Small intestine (tissue), 7 donors: Measurements from ENCODE around the gene PYY. TPM values are rescaled to one million over a fixed set of nuclear protein-coding genes. Genes with fewer than 3 reads are reported as not detected.

ENCODE experiments used
- DNase-seq, 2 donors: peaks; one replicate each; pipeline versions ENCODE4 v3.0.0 to v3.0.0-alpha.2; 2013
- FAIRE-seq: peaks from 2 replicates; lab custom pipeline; 2012; peaks lifted over from hg19 to GRCh38; lab: Jason Lieb, UNC
- H3K27ac ChIP-seq, 3 donors: one replicate each; pipeline ENCODE4 v1.5.1; 2013; ENCODE audit warnings: low read length in 2 of 3, mild to moderate bottlenecking in 2 of 3, control low read depth in 1 of 3, inconsistent platforms in 1 of 3, low read depth in 1 of 3, moderate library complexity in 1 of 3
- H3K27me3 ChIP-seq, 3 donors: one replicate each; pipeline ENCODE4 v1.6.1; 2013; ENCODE audit warnings: low read length in 3 of 3, inconsistent platforms in 1 of 3; ENCODE audit not compliant: control insufficient read depth in 3 of 3, insufficient read depth in 3 of 3
- H3K36me3 ChIP-seq, 3 donors: one replicate each; pipeline ENCODE4 v1.6.1; 2013; ENCODE audit warnings: low read length in 3 of 3, inconsistent platforms in 1 of 3, low read depth in 1 of 3, mild to moderate bottlenecking in 1 of 3, moderate library complexity in 1 of 3; ENCODE audit not compliant: control insufficient read depth in 3 of 3, insufficient read depth in 2 of 3
- H3K4me1 ChIP-seq, 3 donors: one replicate each; pipeline ENCODE4 v1.6.1; 2013; ENCODE audit warnings: low read length in 2 of 3, inconsistent platforms in 1 of 3, low read depth in 1 of 3, mild to moderate bottlenecking in 1 of 3, moderate library complexity in 1 of 3; ENCODE audit not compliant: control insufficient read depth in 3 of 3, insufficient read depth in 2 of 3
- H3K4me3 ChIP-seq, 3 donors: one replicate each; pipeline ENCODE4 v1.5.1; 2013; ENCODE audit warnings: low read length in 3 of 3, control low read depth in 1 of 3, inconsistent platforms in 1 of 3, low read depth in 1 of 3, mild to moderate bottlenecking in 1 of 3, moderate library complexity in 1 of 3
- H3K9me3 ChIP-seq, 2 donors: one replicate each; pipeline ENCODE4 v1.6.1; 2013; ENCODE audit warnings: low read depth in 1 of 2, low read length in 1 of 2; ENCODE audit not compliant: control insufficient read depth in 2 of 2, insufficient read depth in 1 of 2
- WGBS, 3 donors: extraction: QIAGEN DNeasy Blood & Tissue Kit; methylation state at CpG; one replicate each; pipeline ENCODE4 v1.1.7; 2013; 5-methylcytosine and 5-hydroxymethylcytosine counted together
- polyA plus RNA-seq, 4 donors: library from polyadenylated mRNA; stranded (reverse) in 3 of 4; unstranded in 1 of 4; fragments of 200-250 nt in 3 of 4; fragments of 120-200 nt in 1 of 4; gene quantifications; one replicate each; pipeline versions ENCODE4 v1.2.1 to v1.2.3, GENCODE V29; 2013
- donor health status: healthy with polysubstance abuse.
- donor health status: control.
- donor health status: control.
- donor health status: Bipolar disorder and iron deficiency.
- donor health status: healthy.

Gene PYY
- polyA plus RNA-seq, 4 donors, result 1.8 to 192 (median 10.5) TPM; not detected in 1

DNA sequence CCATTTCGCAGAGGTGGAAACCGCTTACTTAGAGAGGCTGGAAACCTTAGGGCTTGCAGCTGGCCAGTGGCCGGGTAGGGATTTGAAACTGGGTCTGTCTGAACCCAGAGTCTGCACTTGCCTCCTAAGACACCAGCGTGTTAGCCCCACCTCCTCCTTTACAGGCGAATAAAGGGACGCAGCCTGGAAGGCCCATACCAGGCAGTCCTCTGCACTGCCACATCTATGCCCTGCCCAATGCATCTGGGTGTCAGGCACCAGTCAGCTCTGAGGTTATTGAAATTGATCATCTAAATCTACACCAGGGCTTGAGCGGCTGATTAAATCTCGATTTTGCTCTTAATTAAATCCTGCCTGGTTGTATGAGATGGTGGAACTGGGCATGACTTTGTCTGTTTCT, 30.8 kb upstream of the PYY start:
- H3K4me1 ChIP-seq, result peaks cover 0 to 13% (median 0%) of the 10 kb centered on the region in 3 donors
- peak overlapping the region in 1 of 3 donors; percentile 37 for H3K27ac ChIP-seq
- 39 to 75% (median 60%) methylated on average over 8 of the region's 8 CpGs for WGBS, 3 donors
- peak overlapping the region in 1 of 3 donors; percentile 46 for H3K4me3 ChIP-seq
- DNase-seq (no peak), FAIRE-seq (no peak)
- no peaks in the 10 kb centered on the region for H3K36me3 ChIP-seq
- H3K27me3 ChIP-seq, result peaks cover 0 to 57% (median 14%) of the 10 kb centered on the region in 3 donors
- H3K9me3 ChIP-seq, result no peaks in the 10 kb centered on the region

GRCh38 chr17:43983515-43984411, 30.0 kb upstream of the PYY start:
- H3K27me3 ChIP-seq, result peaks cover 0 to 61% (median 14%) of the 10 kb centered on the region in 3 donors
- H3K36me3 ChIP-seq, result no peaks in the 10 kb centered on the region
- H3K9me3 ChIP-seq, result no peaks in the 10 kb centered on the region
- no peak for FAIRE-seq
- peak overlapping the region in 2 of 3 donors; percentile 37 to 46 for H3K4me3 ChIP-seq
- 0 to 4% (median 2%) methylated on average over 74 to 78 of the region's 78 CpGs for WGBS, 3 donors
- DNase-seq, result peak; percentile 48 to 77
- H3K27ac ChIP-seq, result peak overlapping the region in 1 of 3 donors; percentile 37
- peaks cover 0 to 13% (median 0%) of the 10 kb centered on the region in 3 donors for H3K4me1 ChIP-seq

DNA sequence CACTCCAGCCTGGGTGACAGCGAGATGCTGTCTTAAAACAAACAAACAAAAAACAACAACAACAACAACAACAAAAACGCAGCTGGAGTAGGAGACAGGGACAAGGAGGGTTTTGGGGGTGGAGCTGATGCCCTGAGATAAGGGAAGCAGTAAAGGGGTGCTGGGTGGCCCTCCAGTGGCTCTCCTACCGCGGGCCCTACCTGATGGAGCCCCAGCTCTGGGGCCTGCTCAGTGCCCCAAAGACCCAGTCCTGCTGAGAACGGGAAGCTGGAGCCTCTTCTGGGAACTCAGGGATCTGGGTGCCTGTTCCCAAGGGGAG, 29.4 kb upstream of the PYY start:
- H3K27ac ChIP-seq, result no peak overlapping the region
- H3K4me1 ChIP-seq, result peaks cover 0 to 13% (median 0%) of the 10 kb centered on the region in 3 donors
- 8 to 14% (median 13%) methylated on average over 5 of the region's 5 CpGs for WGBS, 3 donors
- H3K27me3 ChIP-seq, result peaks cover 0 to 66% (median 14%) of the 10 kb centered on the region in 3 donors
- DNase-seq (no peak), FAIRE-seq (no peak)
- H3K36me3 ChIP-seq, result no peaks in the 10 kb centered on the region
- peak overlapping the region in 1 of 3 donors; percentile 46 for H3K4me3 ChIP-seq
- no peaks in the 10 kb centered on the region for H3K9me3 ChIP-seq

DNA sequence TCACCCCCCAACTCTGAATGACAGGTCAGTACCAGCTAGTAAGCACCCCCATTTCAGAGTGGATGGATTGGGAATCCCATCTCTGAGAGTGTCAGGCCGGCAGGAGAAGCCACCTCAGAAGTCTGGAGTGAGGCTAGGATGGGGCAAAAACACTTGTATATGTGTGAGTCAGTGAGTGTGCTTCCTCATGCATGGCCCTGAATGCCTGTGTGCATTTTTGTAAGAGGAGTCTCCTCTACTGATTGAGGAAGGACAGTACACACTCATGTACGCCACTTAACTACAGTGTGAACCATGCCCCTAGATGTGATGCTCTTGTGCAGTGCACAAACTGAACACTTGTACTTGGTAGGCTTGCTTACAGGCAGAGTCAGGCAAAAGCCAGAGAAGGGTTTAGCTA, 28.4 kb upstream of the PYY start:
- 71 to 89% (median 80%) methylated on average over 2 of the region's 2 CpGs for WGBS, 3 donors
- no peak for FAIRE-seq
- Histone ChIP-seq H3K4me1 (peaks cover 0 to 13% (median 0%) of the 10 kb centered on the region in 3 donors), H3K27me3 (peaks cover 0 to 60% (median 14%) of the 10 kb centered on the region in 3 donors), H3K9me3 (no peaks in the 10 kb centered on the region), H3K4me3 (no peak overlapping the region), H3K36me3 (no peaks in the 10 kb centered on the region), H3K27ac (no peak overlapping the region)
- no peak for DNase-seq

DNA sequence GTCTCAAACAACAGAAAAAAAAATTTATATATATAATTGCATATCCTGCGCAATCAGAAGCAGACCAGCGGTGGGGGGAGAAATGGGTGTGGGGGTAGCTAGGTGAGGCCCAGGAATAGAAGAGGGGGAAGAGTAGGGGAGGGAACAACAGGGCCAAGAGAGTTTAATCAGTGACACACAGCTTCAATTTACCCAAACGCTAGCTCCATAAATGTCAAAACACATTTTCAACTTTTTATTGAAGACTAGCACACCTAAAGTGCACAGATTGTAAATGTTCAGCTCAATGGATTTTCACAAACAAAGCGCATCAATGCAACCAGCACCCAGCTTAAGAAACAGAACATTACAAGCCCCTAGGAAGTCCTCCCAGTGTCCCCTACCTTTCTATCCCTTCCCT, 25.9 kb upstream of the PYY start:
- H3K4me1 ChIP-seq, result peaks cover 0 to 13% (median 0%) of the 10 kb centered on the region in 3 donors
- H3K36me3 ChIP-seq, result no peaks in the 10 kb centered on the region
- H3K27ac ChIP-seq, result no peak overlapping the region
- H3K9me3 ChIP-seq, result no peaks in the 10 kb centered on the region
- WGBS, 3 donors, result 67 to 80% (median 77%) methylated on average over 4 of the region's 4 CpGs
- FAIRE-seq (no peak), DNase-seq (no peak)
- peaks cover 0 to 49% (median 10%) of the 10 kb centered on the region in 3 donors for H3K27me3 ChIP-seq
- H3K4me3 ChIP-seq, result no peak overlapping the region

- DNase-seq (no peak), FAIRE-seq (no peak)
- WGBS, 3 donors, result 78 to 80% (median 78%) methylated on average over 7 of the region's 7 CpGs
- peaks cover 0 to 7% (median 0%) of the 10 kb centered on the region in 3 donors for H3K4me1 ChIP-seq
- no peaks in the 10 kb centered on the region for H3K9me3 ChIP-seq
- H3K27me3 ChIP-seq, result peaks cover 0 to 49% (median 9%) of the 10 kb centered on the region in 3 donors
- H3K4me3 ChIP-seq, result no peak overlapping the region
- H3K36me3 ChIP-seq, result no peaks in the 10 kb centered on the region
- no peak overlapping the region for H3K27ac ChIP-seq
Measured at GRCh38 chr17:43979011-43979410, 25.3 kb upstream of the PYY start.

GRCh38 chr17:43978078-43978477, 24.3 kb upstream of the PYY start:
- DNase-seq (no peak), FAIRE-seq (no peak)
- peaks cover 0 to 42% (median 6%) of the 10 kb centered on the region in 3 donors for H3K27me3 ChIP-seq
- H3K4me3 ChIP-seq, result no peak overlapping the region
- H3K27ac ChIP-seq, result no peak overlapping the region
- peaks cover 0 to 1% (median 0%) of the 10 kb centered on the region in 3 donors for H3K4me1 ChIP-seq
- WGBS, 3 donors, result 68 to 81% (median 70%) methylated on average over 2 of the region's 2 CpGs
- no peaks in the 10 kb centered on the region for H3K36me3 ChIP-seq
- H3K9me3 ChIP-seq, result no peaks in the 10 kb centered on the region

GRCh38 chr17:43976963-43977837, 23.5 kb upstream of the PYY start:
- DNase-seq, result no peak
- Histone ChIP-seq H3K4me3 (no peak overlapping the region), H3K4me1 (no peaks in the 10 kb centered on the region), H3K36me3 (no peaks in the 10 kb centered on the region), H3K27ac (no peak overlapping the region), H3K27me3 (peaks cover 0 to 33% (median 4%) of the 10 kb centered on the region in 3 donors), H3K9me3 (no peaks in the 10 kb centered on the region)
- 39 to 61% (median 60%) methylated on average over 9 of the region's 9 CpGs for WGBS, 3 donors
- FAIRE-seq, result no peak
